Measurements from ENCODE around the gene ARNT2. TPM values are rescaled to one million over a fixed set of nuclear protein-coding genes. Genes with fewer than 3 reads are reported as not detected.

The ARNT2 gene
- 10 to 100 TPM in 1 of 4 donors, 1 to 10 TPM in 3; 4.1 to 15.9 (median 8.2) TPM for total RNA-seq
- 3.6 TPM for polyA plus RNA-seq
- long read RNA-seq, donor 1, full-length matches to known transcripts, result 3 of 16 reads
- long read RNA-seq, donor 1, partial matches to known transcripts, result 12 of 16 reads
- long read RNA-seq, donor 1, other reads (novel, unspliced or antisense), result 1 of 16 reads
- long read RNA-seq, donor 2, full-length matches to known transcripts, result 1 of 7 reads
- long read RNA-seq, donor 2, partial matches to known transcripts, result 0 of 7 reads
- long read RNA-seq, donor 2, other reads (novel, unspliced or antisense), result 6 of 7 reads
- long read RNA-seq, donor 3, partial matches to known transcripts, result 3 of 10 reads
- long read RNA-seq, donor 3, other reads (novel, unspliced or antisense), result 7 of 10 reads
- long read RNA-seq, donor 4, full-length matches to known transcripts, result 3 of 19 reads
- long read RNA-seq, donor 4, partial matches to known transcripts, result 2 of 19 reads
- long read RNA-seq, donor 4, other reads (novel, unspliced or antisense), result 14 of 19 reads

- Histone ChIP-seq H3K27me3 (ENCODE audit: control insufficient read depth, insufficient read depth) (no peaks in the 10 kb centered on the region), H3K4me1 (ENCODE audit: control insufficient read depth, insufficient read depth, low read length) (no peaks in the 10 kb centered on the region), H3K4me3 (ENCODE audit: low read length) (peak within 1 kb of the TSS; percentile 71), H3K27ac (ENCODE audit: low read length) (no peak within 1 kb of the TSS), H3K9me3 (ENCODE audit: control insufficient read depth, low read length) (no peaks in the 10 kb centered on the region)
- intact Hi-C loops (cut with DNase I), result no loop called here
- peak; percentile 65 to 76 for ATAC-seq
- WGBS, result under 1% methylated on average over 101 of the region's 102 CpGs
- peak; percentile 31 to 76 (median 68) for DNase-seq
These were observed at the start of gene ARNT2 for GRCh38 chr15:80404057-80404760. ARNT2 (plus strand) TSS chr15:80404382; CDS start chr15:80404516, 134 bp downstream.

GRCh38 chr15:80367094-80367493 is 37.1 kb upstream of the ARNT2 start:
- Histone ChIP-seq H3K4me1 (ENCODE audit: control insufficient read depth, insufficient read depth, low read length) (no peaks in the 10 kb centered on the region), H3K27me3 (ENCODE audit: control insufficient read depth, insufficient read depth) (no peaks in the 10 kb centered on the region), H3K27ac (ENCODE audit: low read length) (no peak overlapping the region), H3K4me3 (ENCODE audit: low read length) (no peak overlapping the region), H3K9me3 (ENCODE audit: control insufficient read depth, low read length) (peaks cover 3% of the 10 kb centered on the region)
- DNase-seq (peak in 1 of 3 donors; percentile 43), ATAC-seq (no peak)
- intact Hi-C loops (cut with DNase I), result no loop called here
- WGBS, result 85% methylated on average over 3 of the region's 3 CpGs

GRCh38 chr15:80367661-80368060 is 36.5 kb upstream of the ARNT2 start:
- 62% methylated on average over 1 of the region's 1 CpG for WGBS
- ATAC-seq (no peak), DNase-seq (no peak)
- H3K27ac ChIP-seq (ENCODE audit: low read length), result no peak overlapping the region
- peaks cover 3% of the 10 kb centered on the region for H3K9me3 ChIP-seq (ENCODE audit: control insufficient read depth, low read length)
- no peaks in the 10 kb centered on the region for H3K27me3 ChIP-seq (ENCODE audit: control insufficient read depth, insufficient read depth)
- H3K4me3 ChIP-seq (ENCODE audit: low read length), result no peak overlapping the region
- no peaks in the 10 kb centered on the region for H3K4me1 ChIP-seq (ENCODE audit: control insufficient read depth, insufficient read depth, low read length)
- intact Hi-C loops (cut with DNase I), result no loop called here

- Histone ChIP-seq H3K27ac (ENCODE audit: low read length) (no peak overlapping the region), H3K27me3 (ENCODE audit: control insufficient read depth, insufficient read depth) (no peaks in the 10 kb centered on the region), H3K9me3 (ENCODE audit: control insufficient read depth, low read length) (peaks cover 3% of the 10 kb centered on the region), H3K4me1 (ENCODE audit: control insufficient read depth, insufficient read depth, low read length) (peaks cover 3% of the 10 kb centered on the region), H3K4me3 (ENCODE audit: low read length) (no peak overlapping the region)
- WGBS, result 90% methylated on average over 2 of the region's 2 CpGs
- DNase-seq (no peak), ATAC-seq (no peak)
- intact Hi-C loops (cut with DNase I), result no loop called here
These were observed 32.3 kb upstream of the ARNT2 start for GRCh38 chr15:80371924-80372323.

- intact Hi-C loops (cut with DNase I), result no loop called here
- no peak for DNase-seq
- Histone ChIP-seq H3K4me3 (ENCODE audit: low read length) (no peak overlapping the region), H3K27ac (ENCODE audit: low read length) (no peak overlapping the region), H3K9me3 (ENCODE audit: control insufficient read depth, low read length) (no peaks in the 10 kb centered on the region), H3K27me3 (ENCODE audit: control insufficient read depth, insufficient read depth) (no peaks in the 10 kb centered on the region), H3K4me1 (ENCODE audit: control insufficient read depth, insufficient read depth, low read length) (peaks cover 3% of the 10 kb centered on the region)
- ATAC-seq, result no peak
- WGBS, result 78% methylated on average over 4 of the region's 4 CpGs
These were observed 29.7 kb upstream of the ARNT2 start for GRCh38 chr15:80374441-80374840.

- H3K9me3 ChIP-seq (ENCODE audit: control insufficient read depth, low read length), result no peaks in the 10 kb centered on the region
- 76% methylated on average over 4 of the region's 4 CpGs for WGBS
- DNase-seq (peak in 1 of 3 donors; percentile 48), ATAC-seq (peak in 1 of 2 donors; percentile 60)
- H3K27ac ChIP-seq (ENCODE audit: low read length), result peak overlapping the region; percentile 79
- peaks cover 3% of the 10 kb centered on the region for H3K4me1 ChIP-seq (ENCODE audit: control insufficient read depth, insufficient read depth, low read length)
- no peak overlapping the region for H3K4me3 ChIP-seq (ENCODE audit: low read length)
- H3K27me3 ChIP-seq (ENCODE audit: control insufficient read depth, insufficient read depth), result no peaks in the 10 kb centered on the region
- intact Hi-C loops (cut with DNase I), result no loop called here
These were observed 28.0 kb upstream of the ARNT2 start for GRCh38 chr15:80375968-80376891.

GRCh38 chr15:80379693-80380092 is 24.5 kb upstream of the ARNT2 start:
- Histone ChIP-seq H3K4me3 (ENCODE audit: low read length) (no peak overlapping the region), H3K27ac (ENCODE audit: low read length) (no peak overlapping the region), H3K9me3 (ENCODE audit: control insufficient read depth, low read length) (no peaks in the 10 kb centered on the region), H3K27me3 (ENCODE audit: control insufficient read depth, insufficient read depth) (no peaks in the 10 kb centered on the region), H3K4me1 (ENCODE audit: control insufficient read depth, insufficient read depth, low read length) (peaks cover 3% of the 10 kb centered on the region)
- 89% methylated on average over 4 of the region's 4 CpGs for WGBS
- intact Hi-C loops (cut with DNase I), result loop anchor here in 1 of 4 donors (10.0 kb wide), 1 partner anchor 1115 kb away; no protein-coding TSS in a partner anchor
- no peak for DNase-seq
- no peak for ATAC-seq

- intact Hi-C loops (cut with DNase I), result loop anchor here in 1 of 4 donors (10.0 kb wide), 1 partner anchor 1115 kb away; no protein-coding TSS in a partner anchor
- WGBS, result 80% methylated on average over 3 of the region's 3 CpGs
These were observed 24.0 kb upstream of the ARNT2 start for GRCh38 chr15:80380154-80380553.

GRCh38 chr15:80382285-80382684 is 21.9 kb upstream of the ARNT2 start:
- 96% methylated on average over 3 of the region's 3 CpGs for WGBS

More at GRCh38 chr15:80380154-80380553, 24.0 kb upstream of the ARNT2 start:
- no peak overlapping the region for H3K4me3 ChIP-seq (ENCODE audit: low read length)
- H3K4me1 ChIP-seq (ENCODE audit: control insufficient read depth, insufficient read depth, low read length), result peaks cover 3% of the 10 kb centered on the region
- DNase-seq (no peak), ATAC-seq (no peak)
- no peaks in the 10 kb centered on the region for H3K9me3 ChIP-seq (ENCODE audit: control insufficient read depth, low read length)
- no peak overlapping the region for H3K27ac ChIP-seq (ENCODE audit: low read length)
- no peaks in the 10 kb centered on the region for H3K27me3 ChIP-seq (ENCODE audit: control insufficient read depth, insufficient read depth)

GRCh38 chr15:80384432-80384831 is 19.8 kb upstream of the ARNT2 start:
- no peak overlapping the region for H3K4me3 ChIP-seq (ENCODE audit: low read length)
- peaks cover 3% of the 10 kb centered on the region for H3K27me3 ChIP-seq (ENCODE audit: control insufficient read depth, insufficient read depth)
- no peak for ATAC-seq
- no peak overlapping the region for H3K27ac ChIP-seq (ENCODE audit: low read length)
- WGBS, result 47% methylated on average over 3 of the region's 3 CpGs
- no peaks in the 10 kb centered on the region for H3K9me3 ChIP-seq (ENCODE audit: control insufficient read depth, low read length)
- intact Hi-C loops (cut with DNase I), result loop anchor here in 1 of 4 donors (10.0 kb wide), 1 partner anchor 1120 kb away; no protein-coding TSS in a partner anchor
- no peaks in the 10 kb centered on the region for H3K4me1 ChIP-seq (ENCODE audit: control insufficient read depth, insufficient read depth, low read length)
- DNase-seq, result no peak

More at GRCh38 chr15:80382285-80382684, 21.9 kb upstream of the ARNT2 start:
- H3K4me1 ChIP-seq (ENCODE audit: control insufficient read depth, insufficient read depth, low read length), result no peaks in the 10 kb centered on the region
- no peak for ATAC-seq
- no peak overlapping the region for H3K4me3 ChIP-seq (ENCODE audit: low read length)
- no peaks in the 10 kb centered on the region for H3K27me3 ChIP-seq (ENCODE audit: control insufficient read depth, insufficient read depth)
- no peak overlapping the region for H3K27ac ChIP-seq (ENCODE audit: low read length)
- DNase-seq, result no peak
- intact Hi-C loops (cut with DNase I), result loop anchor here in 1 of 4 donors (10.0 kb wide), 1 partner anchor 1117 kb away; no protein-coding TSS in a partner anchor
- H3K9me3 ChIP-seq (ENCODE audit: control insufficient read depth, low read length), result no peaks in the 10 kb centered on the region

Data from right cardiac atrium (tissue), 5 donors.